NCI-H2196 (cell line): ENCODE data around the gene G6PC2.
"Not testable (repeated sequence)": the region's sequence is repeated elsewhere in the genome, so short reads cannot be mapped to it uniquely, and the experiment has no call there.

Source experiments
- DNase-seq: peaks from one replicate; lab custom pipeline; 2025; ENCODE audit not compliant: unreplicated experiment; lab: John Stamatoyannopoulos, UW

G6PC2 gene

DNA sequence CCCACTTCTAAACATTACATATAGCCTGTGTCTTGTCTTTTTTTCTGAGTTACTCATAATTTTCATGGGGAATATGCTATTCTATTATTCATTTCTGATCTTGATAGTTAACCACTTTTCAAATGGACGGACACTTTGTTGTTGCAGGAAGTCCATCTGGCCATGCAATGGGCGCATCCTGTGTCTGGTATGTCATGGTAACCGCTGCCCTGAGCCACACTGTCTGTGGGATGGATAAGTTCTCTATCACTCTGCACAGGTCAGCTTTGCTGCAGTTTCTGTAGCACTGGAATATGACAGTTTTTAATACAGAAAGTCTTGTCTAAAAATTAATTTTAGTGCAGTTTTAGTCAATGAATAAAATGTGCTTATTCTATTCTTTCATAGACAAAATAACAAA lies 3.3 kb downstream of the G6PC2 start:
- no peak for DNase-seq

- DNase-seq = no peak
Observed at GRCh38 chr2:168907940-168908662, 7.0 kb downstream of the G6PC2 start.

DNA sequence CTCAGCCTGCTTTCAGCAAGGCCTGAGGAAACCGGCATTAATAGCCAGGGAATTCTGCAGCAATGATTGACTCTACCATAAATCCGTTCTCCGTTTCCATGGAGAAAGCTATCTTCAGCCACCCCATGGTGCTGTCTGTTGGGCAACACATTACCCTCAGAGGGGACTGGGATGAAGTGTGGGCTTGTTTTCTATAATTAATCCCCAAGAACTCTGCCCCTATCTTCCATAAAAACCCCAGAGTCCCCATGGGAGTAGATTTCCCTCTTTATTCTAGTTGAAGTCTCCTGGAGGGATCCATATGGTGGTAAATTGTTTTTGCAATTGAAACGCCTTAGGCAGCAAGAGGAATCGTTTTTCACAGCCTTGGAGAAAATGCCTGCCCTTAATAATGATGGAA lies 9.2 kb downstream of the G6PC2 start:
- DNase-seq = no peak

DNA sequence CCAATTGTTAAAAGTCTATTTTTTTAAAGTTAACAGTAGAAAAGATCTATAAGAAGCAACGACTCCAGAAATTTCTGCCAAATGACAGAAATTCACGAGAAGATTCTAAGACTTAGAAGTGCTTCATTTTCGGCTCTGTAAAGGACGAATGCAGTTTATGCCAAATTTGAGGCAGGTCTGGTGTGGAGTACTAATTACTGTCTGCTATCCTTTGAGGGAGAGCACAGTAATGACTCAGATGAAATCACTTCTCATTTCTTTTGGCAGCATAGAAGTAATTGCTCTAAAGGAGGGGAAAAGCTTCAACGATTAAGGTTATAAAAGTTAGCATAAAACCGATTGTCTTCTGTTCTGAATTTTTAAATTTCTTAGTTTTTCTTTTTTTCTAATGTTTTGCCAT lies 11.4 kb downstream of the G6PC2 start:
- DNase-seq = no peak

DNA sequence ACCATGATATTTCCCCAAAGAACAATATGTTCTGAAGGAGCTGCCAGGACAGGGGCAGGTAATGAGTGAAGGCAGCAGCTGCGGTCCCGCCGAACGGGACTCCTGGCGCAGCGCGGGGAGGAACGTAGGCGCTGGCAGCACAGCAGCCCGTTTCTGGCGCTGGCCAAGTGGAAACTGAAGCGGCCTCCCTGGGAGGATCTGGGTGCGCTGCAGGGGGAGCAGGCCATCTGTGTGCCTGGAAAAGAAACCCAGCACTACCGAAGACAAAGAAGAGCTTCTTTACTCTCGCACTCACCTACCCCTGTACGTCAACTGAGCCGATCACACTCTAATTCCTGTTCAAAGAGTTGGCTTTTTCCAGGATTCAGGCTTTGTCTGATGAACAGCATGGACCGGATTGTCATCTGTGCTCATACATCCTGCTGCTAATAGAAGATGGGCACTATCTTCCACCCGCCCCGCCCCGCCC lies 11.8 kb downstream of the G6PC2 start:
- no peak for DNase-seq

DNA sequence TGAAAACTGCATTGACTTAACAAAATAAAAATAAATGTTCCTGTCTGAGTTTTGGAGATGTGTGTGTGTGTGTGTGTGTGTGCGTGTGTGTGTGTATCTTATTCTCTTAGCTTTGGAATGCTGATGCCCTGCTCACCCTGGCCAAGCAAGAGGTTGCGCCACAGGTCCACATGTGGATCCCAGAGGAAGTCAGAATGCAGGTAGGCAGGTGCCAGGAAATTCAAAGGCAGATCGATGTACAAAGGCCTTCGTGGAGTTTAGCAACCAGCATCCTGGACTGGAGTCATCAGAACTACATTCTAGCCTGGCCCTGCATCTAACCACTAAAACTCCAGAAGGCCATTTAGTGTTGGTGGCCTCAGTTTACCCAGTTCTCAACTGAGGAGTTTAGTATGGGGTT lies 12.4 kb downstream of the G6PC2 start:
- no peak for DNase-seq

GRCh38 chr2:168915441-168916330 lies 14.6 kb downstream of the G6PC2 start:
- no peak for DNase-seq

DNA sequence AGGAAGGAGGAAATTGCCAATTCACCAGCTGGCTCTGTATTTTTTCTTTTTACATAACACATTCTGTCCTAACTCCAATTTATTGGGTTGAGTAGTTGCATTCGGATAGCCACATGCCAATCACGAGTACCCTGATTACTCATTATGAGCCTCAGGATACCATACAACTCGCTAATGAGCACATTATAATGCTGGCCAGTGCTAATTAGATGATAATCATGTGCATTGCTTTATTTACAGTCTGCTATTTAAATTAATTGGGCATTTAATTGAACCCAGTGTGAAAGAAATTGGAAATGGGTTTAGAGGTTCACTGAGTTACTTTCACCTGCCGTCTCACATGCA lies 15.2 kb downstream of the G6PC2 start:
- DNase-seq = no peak

GRCh38 chr2:168920504-168921157 lies 19.5 kb downstream of the G6PC2 start:
- DNase-seq = peak; percentile 58

DNA sequence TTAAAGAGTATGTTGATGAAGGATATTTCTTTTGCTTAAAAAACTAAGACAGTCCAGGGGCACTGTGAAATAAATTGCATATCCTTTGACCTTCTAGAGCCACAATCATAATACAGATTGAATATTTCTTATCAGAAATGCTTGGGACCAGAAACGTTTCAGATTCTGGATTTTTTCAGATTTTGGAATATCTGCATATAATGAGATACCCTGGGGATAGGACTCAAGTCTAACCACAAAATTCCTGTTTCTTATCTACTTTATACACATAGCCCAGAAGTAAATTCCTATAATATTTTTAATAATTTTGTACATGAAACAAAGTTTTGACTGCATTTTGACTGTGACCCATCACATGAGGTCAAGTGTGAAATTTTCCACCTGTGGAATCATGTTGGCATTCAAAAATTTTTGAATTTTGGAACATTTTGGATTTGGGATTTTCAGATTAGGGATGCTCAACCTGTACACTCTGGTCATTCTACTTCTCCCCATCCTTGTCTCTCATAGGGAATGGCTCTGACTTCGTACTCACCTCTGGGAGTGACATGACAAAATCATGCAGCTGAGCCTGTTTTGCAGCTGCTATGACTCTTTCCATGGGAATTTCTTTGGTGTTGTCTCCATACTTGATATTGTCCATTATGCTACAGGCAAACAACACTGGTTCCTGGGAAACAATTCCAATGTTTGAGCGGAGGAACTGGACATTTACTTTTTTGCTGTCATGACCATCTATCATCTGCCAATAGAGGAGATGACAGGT lies 25.7 kb downstream of the G6PC2 start:
- DNase-seq = no peak

- DNase-seq = no peak
Observed at GRCh38 chr2:168928113-168928831, 27.2 kb downstream of the G6PC2 start.

GRCh38 chr2:168929031-168929430 lies 27.9 kb downstream of the G6PC2 start:
- DNase-seq = no peak

DNA sequence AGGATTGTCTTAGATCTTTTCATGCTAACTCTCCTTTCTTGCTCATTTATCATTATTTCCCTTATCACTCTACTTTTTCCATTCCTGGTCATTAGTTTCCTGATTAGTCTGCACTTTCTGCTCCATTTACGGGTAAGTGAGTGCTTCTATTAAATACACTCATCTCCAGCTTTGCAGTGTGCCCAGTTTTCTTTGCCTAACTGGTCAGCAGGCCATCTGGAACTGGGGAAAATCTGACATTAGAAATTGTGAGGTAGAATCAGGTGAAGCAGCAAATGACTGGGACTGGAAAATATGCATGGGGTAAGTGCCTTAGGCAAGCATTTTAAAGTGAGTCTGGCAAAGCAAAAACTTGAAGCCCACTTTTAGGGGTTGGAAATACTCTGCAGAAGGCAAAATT lies 29.2 kb downstream of the G6PC2 start:
- DNase-seq = no peak

GRCh38 chr2:168932174-168932573 lies 31.1 kb downstream of the G6PC2 start:
- not testable (repeated sequence) for DNase-seq

- DNase-seq = no peak
Observed at GRCh38 chr2:168934826-168935225, 33.7 kb downstream of the G6PC2 start.

DNA sequence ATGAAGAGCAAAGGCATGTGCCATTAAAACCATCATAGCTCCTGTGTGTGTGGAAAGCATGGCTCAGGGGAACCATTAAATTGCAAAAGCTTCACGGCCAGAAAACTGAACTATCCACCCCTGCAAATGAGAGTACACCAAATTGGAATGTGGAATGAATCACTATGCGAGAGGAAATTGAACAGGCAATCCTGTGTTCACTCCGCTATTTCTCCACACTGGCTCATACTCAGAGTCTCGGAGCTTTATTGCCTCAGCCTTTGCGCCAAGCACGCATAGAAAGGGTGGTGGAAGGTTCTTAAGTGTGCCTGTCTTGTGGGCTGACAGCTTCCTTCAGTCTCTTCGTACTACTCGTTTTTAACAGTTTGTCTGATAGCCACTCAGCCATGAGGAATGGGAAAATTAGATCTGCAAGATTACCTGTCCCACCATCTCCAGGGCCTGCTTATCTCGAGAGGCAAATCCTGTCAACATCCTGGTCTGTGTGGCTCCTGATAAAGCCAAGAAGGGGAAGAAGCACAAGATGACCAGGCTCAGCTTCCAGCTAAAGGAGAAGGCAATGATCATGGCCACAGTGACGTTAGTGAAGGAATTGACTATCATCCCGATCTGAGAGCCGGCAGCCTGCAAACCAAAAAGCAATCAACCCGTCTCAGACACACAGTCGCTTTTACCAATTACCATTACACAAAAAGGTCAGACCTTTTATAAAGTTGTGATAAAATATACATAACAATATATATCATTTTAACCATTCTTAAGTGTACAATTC lies 34.9 kb downstream of the G6PC2 start:
- no peak for DNase-seq

DNA sequence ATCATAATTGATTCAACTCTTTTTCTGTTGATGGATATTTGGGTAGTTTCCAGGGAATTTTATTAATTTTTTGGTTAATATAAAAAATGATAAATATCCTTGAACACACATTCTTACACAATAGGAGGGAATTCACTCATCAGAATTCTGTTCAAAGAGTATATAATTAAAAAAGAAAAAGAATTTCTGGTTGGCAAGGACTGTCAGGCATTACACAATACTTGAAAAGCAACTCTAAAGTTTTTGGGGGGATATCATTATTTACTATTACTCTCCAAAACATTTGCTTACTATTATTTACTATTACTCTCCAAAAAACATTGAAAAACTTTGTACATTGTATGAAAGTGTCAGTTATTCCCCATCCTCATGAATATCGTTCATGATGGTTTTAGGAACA lies 38.0 kb downstream of the G6PC2 start:
- DNase-seq = no peak

DNA sequence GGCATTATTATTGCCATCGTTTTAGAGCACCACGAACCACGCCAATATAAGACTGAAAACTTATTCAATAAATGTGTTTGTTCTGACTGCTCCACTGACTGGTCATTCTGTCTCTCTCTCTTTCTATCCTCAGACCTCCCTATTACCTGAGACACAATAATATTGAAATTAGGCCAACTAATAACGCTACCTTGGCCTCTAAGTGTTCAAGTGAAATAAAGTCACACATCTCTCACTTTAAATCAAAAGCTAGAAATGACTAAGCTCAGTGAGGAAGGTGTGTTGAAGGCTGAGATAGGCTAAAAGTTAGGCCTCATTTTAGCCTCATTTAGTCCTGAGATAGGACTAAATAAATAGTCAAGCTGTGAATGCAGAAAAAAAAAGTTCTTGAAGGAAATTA lies 38.8 kb downstream of the G6PC2 start:
- no peak for DNase-seq

- no peak for DNase-seq
Observed at GRCh38 chr2:168941297-168941696, 40.2 kb downstream of the G6PC2 start.

GRCh38 chr2:168944065-168944464 lies 43.0 kb downstream of the G6PC2 start:
- DNase-seq = no peak
